ENCODE data around the gene ZNF579. TPM values are rescaled to one million over a fixed set of nuclear protein-coding genes. Genes with fewer than 3 reads are reported as not detected.

ZNF579 gene
- total and polyA plus RNA-seq, 2 of the 13 experiments (the other 11 are each of a cell fraction or from before 2014, with no cell fraction given), result 2.1 to 2.9 TPM

GRCh38 chr19:55553217-55554182 is 27.1 kb downstream of the ZNF579 start (continued):
- TF ChIP-seq PHF21A (CRISPR knock-in tag; IDR thresholded peaks at IDR 0.05) (no peak), BRF2 (CRISPR knock-in tag; IDR thresholded peaks at IDR 0.05) (no peak), BRCA1 (CRISPR knock-in tag; IDR thresholded peaks at IDR 0.05) (no peak), U2AF1 (optimal IDR thresholded peaks at IDR 0.05; ENCODE audit: low read depth, low read length) (no peak), ZBTB4 (CRISPR knock-in tag; IDR thresholded peaks at IDR 0.05; ENCODE audit: borderline replicate concordance) (no peak)
- TF ChIP-seq, protein P1, sequence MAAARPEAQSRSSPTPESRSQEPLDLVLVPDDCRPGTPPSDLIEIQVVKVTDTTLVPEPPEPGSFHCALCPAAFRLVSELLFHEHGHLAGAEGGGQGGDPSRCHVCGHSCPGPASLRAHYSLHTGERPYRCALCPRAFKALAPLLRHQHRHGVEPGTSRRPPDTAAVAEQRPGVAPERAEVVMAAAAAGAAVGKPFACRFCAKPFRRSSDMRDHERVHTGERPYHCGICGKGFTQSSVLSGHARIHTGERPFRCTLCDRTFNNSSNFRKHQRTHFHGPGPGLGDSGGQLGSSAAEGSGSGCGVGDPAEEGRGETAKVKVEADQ (CRISPR knock-in tag; IDR thresholded peaks at IDR 0.05; ENCODE audit: borderline replicate concordance), result no peak
